GM12878 (cell line): Measurements from ENCODE around the gene DNA2. TPM values are rescaled to one million over a fixed set of nuclear protein-coding genes. Genes with fewer than 3 reads are reported as not detected.

Experiments
- ATAC-seq: fragments of 200-7000 bp; cut with Tn5 transposase; 3 replicates; pipeline ENCODE4 v1.9.1; 2020; ENCODE audit warnings: mild to moderate bottlenecking, moderate library complexity
- BruUV-seq: library from RNA; stranded (reverse); fragments of 400-500 nt; replicated peaks from 2 replicates; lab custom pipeline; 2021; lab: Mats Ljungman, UMichigan
- CTCF ChIA-PET: fragments of 300-600 bp; sonication (Branson Sonifier 250); formaldehyde crosslinking; extraction: SDS; loops from one replicate; lab custom pipeline; 2021; ENCODE audit warnings: inconsistent platforms; lab: Yijun Ruan, JAX
- POLR2A ChIA-PET: fragments of 350-600 bp; formaldehyde crosslinking; extraction: SDS; loops from one replicate; lab custom pipeline; 2021; ENCODE audit warnings: inconsistent platforms; lab: Charles Lee
- RAD21 ChIA-PET: fragments of 300-600 bp; sonication (Branson Sonifier 250); formaldehyde crosslinking; loops from one replicate; lab custom pipeline; 2023; ENCODE audit warnings: antibody characterized with exemption; ENCODE audit not compliant: unreplicated experiment; lab: Charles Lee
- SMC1A ChIA-PET: fragments of 300-600 bp; sonication (Branson Sonifier 250); formaldehyde crosslinking; loops from one replicate; lab custom pipeline; 2023; ENCODE audit not compliant: unreplicated experiment, uncharacterized antibody; lab: Charles Lee
- DNase-seq: peaks from one replicate; pipeline ENCODE4 v3.0.0-alpha.2; 2011; ENCODE audit warnings: low read depth, low spot score
- FAIRE-seq: peaks from 3 replicates; lab custom pipeline; 2011; peaks lifted over from hg19 to GRCh38; lab: Jason Lieb, UNC
- H2AFZ ChIP-seq: 2 replicates; pipeline ENCODE4 v1.6.0; 2011; ENCODE audit warnings: low read depth, low read length, control low read depth; ENCODE audit not compliant: control insufficient read depth
- H3K27ac ChIP-seq: 2 replicates; pipeline ENCODE4 v1.5.1; 2011; ENCODE audit warnings: control low read depth; ENCODE audit not compliant: control insufficient read depth, insufficient read depth
- H3K27me3 ChIP-seq, 2 experiments: replicated peaks in 1 of 2; 2 replicates each; pipeline versions ENCODE4 v1.6.0 to v1.6.1; 2011; ENCODE audit warnings: low read length in 1 of 2; ENCODE audit not compliant: control insufficient read depth in 2 of 2, insufficient read depth in 2 of 2
- H3K36me3 ChIP-seq, 2 experiments: 2 replicates each; pipeline ENCODE4 v1.5.1; 2011; ENCODE audit warnings: low read length in 1 of 2; ENCODE audit not compliant: control insufficient read depth in 2 of 2, insufficient read depth in 2 of 2
- H3K4me1 ChIP-seq: 2 replicates; pipeline ENCODE4 v1.6.1; 2011; ENCODE audit warnings: mild to moderate bottlenecking, low read length, moderate library complexity, mixed read lengths; ENCODE audit not compliant: control insufficient read depth, insufficient read depth
- H3K4me2 ChIP-seq: 2 replicates; pipeline ENCODE4 v1.6.0; 2011; ENCODE audit warnings: control low read depth; ENCODE audit not compliant: control insufficient read depth, insufficient read depth
- H3K4me3 ChIP-seq: fragments of 200-600 bp; sonication (generic); 2 replicates; pipeline ENCODE4 v1.5.1; 2016
- H3K79me2 ChIP-seq: 2 replicates; pipeline ENCODE4 v1.6.0; 2011; ENCODE audit warnings: low read length; ENCODE audit not compliant: control insufficient read depth, insufficient read depth
- H3K9ac ChIP-seq: 2 replicates; pipeline ENCODE4 v1.8.0; 2011; ENCODE audit warnings: low read length, control low read depth, mixed read lengths; ENCODE audit not compliant: control insufficient read depth, insufficient read depth
- H3K9me3 ChIP-seq: replicated peaks from 3 replicates; pipeline ENCODE4 v1.5.1; 2011; ENCODE audit warnings: mild to moderate bottlenecking, low read length; ENCODE audit not compliant: control insufficient read depth, insufficient read depth
- H4K20me1 ChIP-seq: 2 replicates; pipeline ENCODE4 v1.6.0; 2011; ENCODE audit not compliant: control insufficient read depth, insufficient read depth
- EP300 ChIP-seq, 2 experiments: fragments of 150-350 bp in 1 of 2; IDR thresholded peaks; 2 replicates each; pipeline ENCODE4 v1.6.1; 2011 to 2012; ENCODE audit warnings: low read depth in 2 of 2, low read length in 2 of 2, borderline replicate concordance in 1 of 2, improper control_type of control experiment in 1 of 2, inconsistent platforms in 1 of 2; ENCODE audit not compliant: control insufficient read depth in 1 of 2
- EZH2 ChIP-seq: IDR thresholded peaks from 2 replicates; pipeline ENCODE4 v1.6.1; 2012; ENCODE audit warnings: low read depth, mild to moderate bottlenecking, control low read depth, inconsistent platforms, low read length, borderline replicate concordance; ENCODE audit not compliant: control insufficient read depth
- HDGF ChIP-seq: fragments of 450-650 bp; IDR thresholded peaks from 2 replicates; pipeline ENCODE4 v1.6.1; 2016; ENCODE audit warnings: antibody characterized with exemption
- JUNB ChIP-seq: IDR thresholded peaks from 2 replicates; pipeline ENCODE4 v1.6.1; 2016; ENCODE audit warnings: antibody characterized with exemption, mild to moderate bottlenecking
- MEF2B ChIP-seq: fragments of 450-650 bp; IDR thresholded peaks from 2 replicates; pipeline ENCODE4 v1.6.1; 2018; ENCODE audit warnings: mild to moderate bottlenecking, moderate library complexity; ENCODE audit not compliant: partially characterized antibody, poor library complexity, severe bottlenecking
- MXI1 ChIP-seq: fragments of 150-350 bp; IDR thresholded peaks from 2 replicates; pipeline ENCODE4 v1.6.1; 2011; ENCODE audit warnings: low read depth, mild to moderate bottlenecking, inconsistent platforms, low read length, improper control_type of control experiment
- NR2C1 ChIP-seq: fragments of 450-650 bp; IDR thresholded peaks from 2 replicates; pipeline ENCODE4 v1.6.1; 2017; ENCODE audit warnings: antibody characterized with exemption, mild to moderate bottlenecking, moderate library complexity
- PML ChIP-seq: IDR thresholded peaks from 2 replicates; pipeline ENCODE4 v1.6.1; 2012; ENCODE audit warnings: low read length, inconsistent platforms
- RUNX3 ChIP-seq: IDR thresholded peaks from 2 replicates; pipeline ENCODE4 v1.6.1; 2012; ENCODE audit warnings: low read length, inconsistent platforms
- SUZ12 ChIP-seq: fragments of 200-600 bp; sonication (generic); IDR thresholded peaks from one replicate; pipeline ENCODE4 v1.6.1; 2018; ENCODE audit warnings: antibody characterized with exemption, mild to moderate bottlenecking; ENCODE audit not compliant: unreplicated experiment
- TARDBP ChIP-seq: IDR thresholded peaks from 2 replicates; pipeline ENCODE4 v1.6.1; 2016; ENCODE audit warnings: borderline replicate concordance
- YY1 ChIP-seq: IDR thresholded peaks from 2 replicates; pipeline ENCODE4 v1.6.1; 2011; ENCODE audit warnings: low read depth, mild to moderate bottlenecking, low read length
- WGBS: methylation state at CpG from one replicate; pipeline ENCODE4 v1.1.6; 2016; ENCODE audit warnings: low lambda C conversion rate; ENCODE audit not compliant: insufficient replicate concordance, insufficient coverage; ENCODE audit errors: missing lambda C conversion rate; 5-methylcytosine and 5-hydroxymethylcytosine counted together
- in situ Hi-C: fragments of 300-500 bp; cut with MboI; formaldehyde crosslinking; loops from 9 replicates; pipeline ENCODE4 v1.14.3; 2018; ENCODE audit warnings: mixed read lengths
- intact Hi-C: fragments of 100-400 bp; cut with micrococcal nuclease; formaldehyde crosslinking; loops from one replicate; pipeline ENCODE4 v1.14.2; 2022; ENCODE audit not compliant: unreplicated experiment
- polyA plus RNA-seq, 11 experiments: library from polyadenylated mRNA; depleted of rRNA in 4 of 11; unstranded in 6 of 11; stranded (reverse) in 5 of 11; fragments of >200 nt; fragmentation: Nextera tagmentation in 4 of 11; fragmentation: Illumina TruSeq in 1 of 11; extraction: Ambion mirVana in 4 of 11; extraction: Trizol in 1 of 11; gene quantifications; 1 replicate in 1 of 11; 2 replicates in 10 of 11; pipeline versions ENCODE4 v1.2.1 to v1.2.3, GENCODE V29; 2011 to 2016; ENCODE audit warnings: inconsistent platforms in 2 of 11, missing spikeins in 2 of 11, low read depth in 1 of 11
- total RNA-seq, 4 experiments: library from RNA; depleted of rRNA in 3 of 4; stranded (reverse); fragments of >200 nt in 3 of 4; fragmentation: Illumina TruSeq in 1 of 4; extraction: Trizol in 1 of 4; gene quantifications; 2 replicates each; pipeline versions ENCODE4 v1.2.1 to v1.2.3, GENCODE V29; 2013 to 2021
- TF ChIP-seq, protein P1 (sequence below): fragments of 450-650 bp; IDR thresholded peaks from 2 replicates; pipeline ENCODE4 v1.6.1; 2014; ENCODE audit warnings: mild to moderate bottlenecking
- TF ChIP-seq, protein P2 (sequence below): fragments of 450-650 bp; IDR thresholded peaks from 2 replicates; pipeline ENCODE4 v1.6.1; 2018; ENCODE audit warnings: borderline replicate concordance, mild to moderate bottlenecking; ENCODE audit not compliant: partially characterized antibody

Gene DNA2
- total and polyA plus RNA-seq, 10 of the 15 experiments (the other 5 are each of a cell fraction or from before 2014, with no cell fraction given): 17.7 to 41.8 (median 28.4) TPM

DNA sequence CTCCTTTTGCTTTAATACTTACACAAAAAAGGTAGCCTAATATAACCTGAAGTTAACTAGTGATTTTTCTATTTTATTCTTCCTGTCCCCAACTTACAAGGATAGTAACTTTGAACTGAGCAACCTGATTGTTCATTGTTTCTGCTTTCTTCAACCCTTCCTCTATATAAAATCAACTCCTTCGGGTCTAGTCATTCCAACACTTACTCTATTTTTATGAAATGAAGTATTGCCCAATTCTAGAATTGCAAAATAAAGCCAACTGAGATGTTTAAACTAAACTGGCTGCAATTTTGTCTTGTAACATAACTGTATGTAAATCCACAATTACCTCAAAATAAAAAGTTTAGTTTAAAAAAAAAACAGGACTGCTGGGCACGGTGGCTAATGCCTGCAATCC is 20.3 kb upstream of the DNA2 start (continued):
- TF ChIP-seq EZH2 (no peak), YY1 (no peak)

DNA sequence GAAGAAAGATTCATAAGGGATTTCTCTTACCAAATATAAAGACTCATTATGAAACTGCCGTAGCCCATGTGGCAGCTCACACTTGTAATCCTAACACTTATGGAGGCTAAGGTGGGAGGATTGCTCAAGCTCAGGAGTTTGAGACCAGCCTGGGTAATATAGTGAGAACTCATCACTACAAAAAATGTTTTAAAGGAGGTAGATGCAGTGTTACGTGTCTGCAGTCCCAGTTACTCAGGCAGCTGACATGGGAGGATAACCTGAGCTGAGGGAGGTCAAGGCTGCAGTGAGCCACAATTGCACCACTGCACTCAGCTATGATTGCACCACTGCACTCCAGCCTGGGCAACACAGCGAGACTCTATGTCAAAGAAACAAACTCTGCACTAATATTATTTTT is 18.1 kb upstream of the DNA2 start:
- H3K27ac ChIP-seq: no peak overlapping the region
- in situ Hi-C loops: no loop called here
- no peak overlapping the region for H3K9ac ChIP-seq
- intact Hi-C loops: no loop called here
- no peaks in the 10 kb centered on the region for H3K4me1 ChIP-seq
- H2AFZ ChIP-seq: no peak overlapping the region
- BruUV-seq: no TSS peak
- TF ChIP-seq MXI1: no peak
- 0 out of 2 replicates have a peak, but pooled peaks have one; percentile 16 for TF ChIP-seq JUNB
- TF ChIP-seq MEF2B: no peak
- no peak for TF ChIP-seq NR2C1
- no peaks in the 10 kb centered on the region for H3K79me2 ChIP-seq
- ATAC-seq (no peak), FAIRE-seq (peak; percentile 13), DNase-seq (no peak)
- ChIA-PET RAD21 (no interaction called here), CTCF (no interaction called here), POLR2A (no interaction called here), SMC1A (interaction anchor here (0.7 kb wide), 2 partner anchors 10 to 311 kb away, joined by 3 read pairs; no protein-coding TSS in a partner anchor)
- no peaks in the 10 kb centered on the region for H4K20me1 ChIP-seq
- H3K4me3 ChIP-seq: no peak overlapping the region
- no peaks in the 10 kb centered on the region for H3K9me3 ChIP-seq
- H3K36me3 ChIP-seq: no peaks in the 10 kb centered on the region; a peak in 1 of 4 replicates
- H3K27me3 ChIP-seq: no peaks in the 10 kb centered on the region
- H3K4me2 ChIP-seq: no peak overlapping the region
- WGBS: 18% methylated on average over 3 of the region's 3 CpGs

DNA sequence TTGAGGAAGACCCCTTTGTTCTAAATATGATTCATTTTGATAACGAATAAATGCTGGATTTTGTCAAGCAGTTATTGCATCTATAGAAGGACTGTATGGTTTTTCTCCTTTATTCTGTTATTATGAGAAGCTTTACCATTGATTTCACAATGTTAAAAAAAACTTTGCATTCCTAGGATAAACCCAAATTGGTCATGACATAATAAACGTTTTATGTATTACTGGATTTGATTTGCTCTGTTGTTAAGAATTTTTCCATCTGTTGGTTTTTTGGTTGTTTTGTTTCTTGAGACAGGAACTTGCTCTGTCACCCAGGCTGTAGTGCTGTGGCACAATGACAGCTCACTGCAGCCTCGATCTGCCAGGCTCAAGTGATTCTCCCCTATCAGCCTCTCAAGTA is 2.2 kb upstream of the DNA2 start:
- CTCF ChIA-PET: no interaction called here
- no peak overlapping the region for H3K27ac ChIP-seq
- DNase-seq (no peak), ATAC-seq (no peak), FAIRE-seq (no peak)
- H3K27me3 ChIP-seq: no peaks in the 10 kb centered on the region
- SMC1A ChIA-PET: interaction anchor here (0.6 kb wide), 1 partner anchor 9 kb away, joined by 3 read pairs; no protein-coding TSS in a partner anchor
- no peaks in the 10 kb centered on the region for H4K20me1 ChIP-seq
- WGBS: 32% methylated on average over 3 of the region's 3 CpGs
- no peaks in the 10 kb centered on the region for H3K9me3 ChIP-seq
- no peak overlapping the region for H2AFZ ChIP-seq
- in situ Hi-C loops (no loop called here), intact Hi-C loops (no loop called here)
- no peak overlapping the region for H3K9ac ChIP-seq
- RAD21 ChIA-PET: no interaction called here
- POLR2A ChIA-PET: interaction anchor here (0.5 to 1.5 kb wide), 2 partner anchors 11 to 350 kb away, joined by 3 read pairs; no protein-coding TSS in a partner anchor
- no peaks in the 10 kb centered on the region for H3K36me3 ChIP-seq
- no peak overlapping the region for H3K4me3 ChIP-seq
- no peak overlapping the region for H3K4me2 ChIP-seq
- H3K79me2 ChIP-seq: peaks cover 23% of the 10 kb centered on the region
- H3K4me1 ChIP-seq: peaks cover 2% of the 10 kb centered on the region; the same call in 1 of the 2 replicates
- no TSS peak for BruUV-seq
- TF ChIP-seq HDGF (no peak), PML (no peak), TARDBP (no peak), SUZ12 (no peak), EP300 (IDR thresholded peaks at IDR 0.05; ENCODE audit: borderline replicate concordance in 1 of 2, control insufficient read depth in 1 of 2, low read depth in 2 of 2, low read length in 2 of 2) (no peak), RUNX3 (no peak)
- TF ChIP-seq, protein P1, sequence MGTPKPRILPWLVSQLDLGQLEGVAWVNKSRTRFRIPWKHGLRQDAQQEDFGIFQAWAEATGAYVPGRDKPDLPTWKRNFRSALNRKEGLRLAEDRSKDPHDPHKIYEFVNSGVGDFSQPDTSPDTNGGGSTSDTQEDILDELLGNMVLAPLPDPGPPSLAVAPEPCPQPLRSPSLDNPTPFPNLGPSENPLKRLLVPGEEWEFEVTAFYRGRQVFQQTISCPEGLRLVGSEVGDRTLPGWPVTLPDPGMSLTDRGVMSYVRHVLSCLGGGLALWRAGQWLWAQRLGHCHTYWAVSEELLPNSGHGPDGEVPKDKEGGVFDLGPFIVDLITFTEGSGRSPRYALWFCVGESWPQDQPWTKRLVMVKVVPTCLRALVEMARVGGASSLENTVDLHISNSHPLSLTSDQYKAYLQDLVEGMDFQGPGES: no peak
- TF ChIP-seq, protein P2, sequence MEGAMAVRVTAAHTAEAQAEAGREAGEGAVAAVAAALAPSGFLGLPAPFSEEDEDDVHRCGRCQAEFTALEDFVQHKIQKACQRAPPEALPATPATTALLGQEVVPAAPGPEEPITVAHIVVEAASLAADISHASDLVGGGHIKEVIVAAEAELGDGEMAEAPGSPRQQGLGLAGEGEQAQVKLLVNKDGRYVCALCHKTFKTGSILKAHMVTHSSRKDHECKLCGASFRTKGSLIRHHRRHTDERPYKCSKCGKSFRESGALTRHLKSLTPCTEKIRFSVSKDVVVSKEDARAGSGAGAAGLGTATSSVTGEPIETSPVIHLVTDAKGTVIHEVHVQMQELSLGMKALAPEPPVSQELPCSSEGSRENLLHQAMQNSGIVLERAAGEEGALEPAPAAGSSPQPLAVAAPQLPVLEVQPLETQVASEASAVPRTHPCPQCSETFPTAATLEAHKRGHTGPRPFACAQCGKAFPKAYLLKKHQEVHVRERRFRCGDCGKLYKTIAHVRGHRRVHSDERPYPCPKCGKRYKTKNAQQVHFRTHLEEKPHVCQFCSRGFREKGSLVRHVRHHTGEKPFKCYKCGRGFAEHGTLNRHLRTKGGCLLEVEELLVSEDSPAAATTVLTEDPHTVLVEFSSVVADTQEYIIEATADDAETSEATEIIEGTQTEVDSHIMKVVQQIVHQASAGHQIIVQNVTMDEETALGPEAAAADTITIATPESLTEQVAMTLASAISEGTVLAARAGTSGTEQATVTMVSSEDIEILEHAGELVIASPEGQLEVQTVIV: no peak
